C4-2B (cell line): Measurements from ENCODE around the gene GGA3.

Experiments used
- H3K27ac ChIP-seq: fragments of 450-650 bp; 2 replicates; pipeline ENCODE4 v1.5.1; 2017
- CTCF ChIP-seq: fragments of 450-650 bp; conservative IDR thresholded peaks from 2 replicates; pipeline ENCODE4 v1.5.1; 2017; ENCODE audit warnings: mild to moderate bottlenecking
- ZFX ChIP-seq: fragments of 450-650 bp; IDR thresholded peaks from 2 replicates; pipeline ENCODE4 v1.6.1; 2017

The GGA3 gene

GRCh38 chr17:75261336-75262111 is at the start of gene GGA3, which contains the start of gene MRPS7:
Gene GGA3 (minus strand): TSS chr17:75261606. CDS start chr17:75261587, 19 bp downstream.
Gene MRPS7 (plus strand): TSS chr17:75261879. CDS start chr17:75261901, 22 bp downstream.
- H3K27ac ChIP-seq, result peak within 1 kb of the TSS; percentile 92
- TF ChIP-seq ZFX (peak; percentile 65), CTCF (no peak)

GRCh38 chr17:75308732-75309629 is 47.6 kb upstream of the GGA3 start:
- TF ChIP-seq CTCF (no peak), ZFX (no peak)
- H3K27ac ChIP-seq, result no peak overlapping the region

- no peak overlapping the region for H3K27ac ChIP-seq
- TF ChIP-seq CTCF, result no peak
- TF ChIP-seq ZFX, result no peak
These were observed 46.7 kb upstream of the GGA3 start for GRCh38 chr17:75307957-75308731.

GRCh38 chr17:75301502-75302206 is 40.2 kb upstream of the GGA3 start:
- H3K27ac ChIP-seq, result no peak overlapping the region
- no peak for TF ChIP-seq CTCF
- TF ChIP-seq ZFX, result no peak

- H3K27ac ChIP-seq, result no peak overlapping the region
- TF ChIP-seq CTCF, result no peak
- no peak for TF ChIP-seq ZFX
These were observed 39.6 kb upstream of the GGA3 start for GRCh38 chr17:75301049-75301448.

GRCh38 chr17:75300280-75300679 is 38.9 kb upstream of the GGA3 start:
- TF ChIP-seq ZFX (no peak), CTCF (no peak)
- no peak overlapping the region for H3K27ac ChIP-seq
